Activated naive CD4-positive, alpha-beta T cell treated with anti-CD3 and anti-CD28 coated beads, Interleukin-2, amount 10 ng/mL, durations not matched to agents 7 days and 5 days (primary cell): Measurements from ENCODE around the gene HIRA.
"Not testable (repeated sequence)": the region's sequence is repeated elsewhere in the genome, so short reads cannot be mapped to it uniquely, and the experiment has no call there.

Source experiments
- CTCF ChIA-PET: fragments of 350-600 bp; sonication (Branson Sonifier 250); formaldehyde crosslinking; loops from one replicate; lab custom pipeline; 2021; ENCODE audit warnings: antibody characterized with exemption; lab: Charles Lee
- DNase-seq: peaks from one replicate; pipeline ENCODE4 v3.0.0-alpha.2; 2020
- H3K27ac Mint-ChIP-seq: one replicate; pipeline ENCODE4 v1.8.0; 2021; ENCODE audit warnings: mild to moderate bottlenecking, moderate library complexity, mixed read lengths
- H3K27me3 Mint-ChIP-seq: one replicate; pipeline ENCODE4 v1.8.0; 2021; ENCODE audit warnings: mild to moderate bottlenecking, mixed read lengths
- H3K36me3 Mint-ChIP-seq: one replicate; pipeline ENCODE4 v1.8.0; 2021; ENCODE audit warnings: mixed read lengths
- H3K4me1 Mint-ChIP-seq: one replicate; pipeline ENCODE4 v1.8.0; 2021; ENCODE audit warnings: mixed read lengths
- H3K4me3 Mint-ChIP-seq: one replicate; pipeline ENCODE4 v1.8.0; 2021; ENCODE audit warnings: mild to moderate bottlenecking, moderate library complexity, mixed read lengths
- H3K9me3 Mint-ChIP-seq: one replicate; pipeline ENCODE4 v1.8.0; 2021; ENCODE audit warnings: mixed read lengths

HIRA gene

GRCh38 chr22:19330205-19330604 lies 101.3 kb downstream of the HIRA start:
- Mint-ChIP-seq H3K9me3 (peaks cover 16% of the 10 kb centered on the region), H3K36me3 (peaks cover 54% of the 10 kb centered on the region)
- H3K27ac Mint-ChIP-seq, H3K4me1 Mint-ChIP-seq, H3K4me3 Mint-ChIP-seq, CTCF ChIA-PET, H3K27me3 Mint-ChIP-seq, DNase-seq: not testable (repeated sequence)

GRCh38 chr22:19329454-19329853 lies 102.1 kb downstream of the HIRA start:
- Mint-ChIP-seq H3K27ac (no peak overlapping the region), H3K9me3 (peaks cover 13% of the 10 kb centered on the region), H3K36me3 (peaks cover 49% of the 10 kb centered on the region)

GRCh38 chr22:19325296-19325948 lies 106.1 kb downstream of the HIRA start:
- Mint-ChIP-seq H3K4me3 (no peak overlapping the region), H3K27me3 (peaks cover 4% of the 10 kb centered on the region), H3K4me1 (no peaks in the 10 kb centered on the region), H3K27ac (no peak overlapping the region), H3K36me3 (peaks cover 19% of the 10 kb centered on the region), H3K9me3 (peaks cover 5% of the 10 kb centered on the region)
- DNase-seq, result no peak
- CTCF ChIA-PET, result no interaction called here

More at GRCh38 chr22:19329454-19329853, 102.1 kb downstream of the HIRA start:
- no peaks in the 10 kb centered on the region for H3K4me1 Mint-ChIP-seq
- CTCF ChIA-PET, result no interaction called here
- H3K4me3 Mint-ChIP-seq, result no peak overlapping the region
- no peak for DNase-seq
- no peaks in the 10 kb centered on the region for H3K27me3 Mint-ChIP-seq

- H3K36me3 Mint-ChIP-seq, DNase-seq, H3K27me3 Mint-ChIP-seq, CTCF ChIA-PET, H3K4me3 Mint-ChIP-seq, H3K27ac Mint-ChIP-seq, H3K9me3 Mint-ChIP-seq, H3K4me1 Mint-ChIP-seq: not testable (repeated sequence)
These were observed 108.1 kb downstream of the HIRA start for GRCh38 chr22:19323420-19323819.

GRCh38 chr22:19321757-19322156 lies 109.8 kb downstream of the HIRA start:
- Mint-ChIP-seq H3K4me1 (no peaks in the 10 kb centered on the region), H3K27ac (no peak overlapping the region), H3K36me3 (no peaks in the 10 kb centered on the region), H3K9me3 (peaks cover 13% of the 10 kb centered on the region), H3K4me3 (no peak overlapping the region), H3K27me3 (peaks cover 4% of the 10 kb centered on the region)
- DNase-seq, result no peak
- CTCF ChIA-PET, result no interaction called here

- H3K36me3 Mint-ChIP-seq, CTCF ChIA-PET, H3K4me1 Mint-ChIP-seq, H3K27ac Mint-ChIP-seq, DNase-seq, H3K4me3 Mint-ChIP-seq, H3K27me3 Mint-ChIP-seq: not testable (repeated sequence)
- H3K9me3 Mint-ChIP-seq, result peaks cover 20% of the 10 kb centered on the region
These were observed 111.4 kb downstream of the HIRA start for GRCh38 chr22:19320136-19320535.

GRCh38 chr22:19319281-19319680 lies 112.3 kb downstream of the HIRA start:
- H3K27ac Mint-ChIP-seq, result no peak overlapping the region
- no peak overlapping the region for H3K4me3 Mint-ChIP-seq

GRCh38 chr22:19317865-19318264 lies 113.7 kb downstream of the HIRA start:
- Mint-ChIP-seq H3K4me1 (no peaks in the 10 kb centered on the region), H3K27ac (no peak overlapping the region), H3K4me3 (no peak overlapping the region), H3K27me3 (peaks cover 7% of the 10 kb centered on the region), H3K9me3 (peaks cover 23% of the 10 kb centered on the region), H3K36me3 (no peaks in the 10 kb centered on the region)
- DNase-seq, result no peak
- CTCF ChIA-PET, result no interaction called here

More at GRCh38 chr22:19319281-19319680, 112.3 kb downstream of the HIRA start:
- Mint-ChIP-seq H3K4me1 (no peaks in the 10 kb centered on the region), H3K27me3 (peaks cover 4% of the 10 kb centered on the region), H3K9me3 (peaks cover 22% of the 10 kb centered on the region), H3K36me3 (no peaks in the 10 kb centered on the region)
- DNase-seq, result no peak
- CTCF ChIA-PET, result interaction anchor here (0.7 kb wide), 1 partner anchor 80 kb away, joined by 3 read pairs; no protein-coding TSS in a partner anchor

GRCh38 chr22:19307872-19308271 lies 123.7 kb downstream of the HIRA start:
- no peak overlapping the region for H3K4me3 Mint-ChIP-seq
- CTCF ChIA-PET, result no interaction called here

GRCh38 chr22:19306535-19306934 lies 125.0 kb downstream of the HIRA start:
- not testable (repeated sequence) for DNase-seq, H3K36me3 Mint-ChIP-seq, H3K27me3 Mint-ChIP-seq

More at GRCh38 chr22:19307872-19308271, 123.7 kb downstream of the HIRA start:
- Mint-ChIP-seq H3K9me3 (no peaks in the 10 kb centered on the region), H3K27me3 (peaks cover 4% of the 10 kb centered on the region), H3K4me1 (no peaks in the 10 kb centered on the region), H3K27ac (no peak overlapping the region), H3K36me3 (no peaks in the 10 kb centered on the region)
- no peak for DNase-seq

GRCh38 chr22:19304547-19304946 lies 127.0 kb downstream of the HIRA start:
- H3K4me1 Mint-ChIP-seq, result no peaks in the 10 kb centered on the region
- no peaks in the 10 kb centered on the region for H3K36me3 Mint-ChIP-seq
- no peak for DNase-seq
- no peaks in the 10 kb centered on the region for H3K27me3 Mint-ChIP-seq
- CTCF ChIA-PET, result no interaction called here
- no peak overlapping the region for H3K27ac Mint-ChIP-seq
- no peaks in the 10 kb centered on the region for H3K9me3 Mint-ChIP-seq
- H3K4me3 Mint-ChIP-seq, result no peak overlapping the region

More at GRCh38 chr22:19306535-19306934, 125.0 kb downstream of the HIRA start:
- H3K4me1 Mint-ChIP-seq, H3K27ac Mint-ChIP-seq, CTCF ChIA-PET, H3K9me3 Mint-ChIP-seq, H3K4me3 Mint-ChIP-seq: not testable (repeated sequence)

GRCh38 chr22:19303785-19304184 lies 127.7 kb downstream of the HIRA start:
- no peak for DNase-seq
- H3K4me1 Mint-ChIP-seq, result no peaks in the 10 kb centered on the region
- H3K9me3 Mint-ChIP-seq, result no peaks in the 10 kb centered on the region
- H3K27me3 Mint-ChIP-seq, result no peaks in the 10 kb centered on the region
- H3K36me3 Mint-ChIP-seq, result no peaks in the 10 kb centered on the region
- CTCF ChIA-PET, result no interaction called here
- no peak overlapping the region for H3K27ac Mint-ChIP-seq
- no peak overlapping the region for H3K4me3 Mint-ChIP-seq

GRCh38 chr22:19295733-19296132 lies 135.8 kb downstream of the HIRA start:
- Mint-ChIP-seq H3K27ac (no peak overlapping the region), H3K4me3 (no peak overlapping the region), H3K27me3 (peaks cover 31% of the 10 kb centered on the region), H3K4me1 (peaks cover 13% of the 10 kb centered on the region), H3K9me3 (no peaks in the 10 kb centered on the region), H3K36me3 (no peaks in the 10 kb centered on the region)
- DNase-seq, result no peak
- CTCF ChIA-PET, result no interaction called here

- Mint-ChIP-seq H3K4me1 (peaks cover 26% of the 10 kb centered on the region), H3K9me3 (no peaks in the 10 kb centered on the region), H3K27ac (peak overlapping the region; percentile 82), H3K4me3 (peak overlapping the region; percentile 87), H3K36me3 (no peaks in the 10 kb centered on the region), H3K27me3 (peaks cover 59% of the 10 kb centered on the region)
- DNase-seq, result no peak
- CTCF ChIA-PET, result no interaction called here
These were observed 138.9 kb downstream of the HIRA start for GRCh38 chr22:19292458-19293230.
